ENCODE data around the gene CYTIP. TPM values are rescaled to one million over a fixed set of nuclear protein-coding genes. Genes with fewer than 3 reads are reported as not detected.

The CYTIP gene
- polyA plus RNA-seq, 2 of the 4 experiments (the other 2 are of a cell fraction): 0.34 TPM; not detected in 1

GRCh38 chr2:157415591-157416101 lies 28.2 kb downstream of the CYTIP start:
- ChIA-PET POLR2A (no interaction called here), CTCF (no interaction called here)
- Histone ChIP-seq H3K9me3 (no peaks in the 10 kb centered on the region), H3K27ac (no peak overlapping the region), H3K4me1 (no peaks in the 10 kb centered on the region), H3K4me3 (no peak overlapping the region), H3K4me2 (no peak overlapping the region)
- TF ChIP-seq HOXB13 (CRISPR knock-in tag; IDR thresholded peaks at IDR 0.05; ENCODE audit: low read depth) (no peak), HEYL (CRISPR knock-in tag; IDR thresholded peaks at IDR 0.05) (no peak), PBX3 (IDR thresholded peaks at IDR 0.05) (no peak), ESRRA (IDR thresholded peaks at IDR 0.05; ENCODE audit: borderline replicate concordance, low read length) (no peak)
- DNase-seq (ENCODE audit: low read depth in 1 of 2, low spot score in 1 of 2) (no peak), ATAC-seq (no peak), FAIRE-seq (no peak)
- WGBS (ENCODE audit: missing lambda C conversion rate): 68% methylated on average over 13 of the region's 13 CpGs

DNA sequence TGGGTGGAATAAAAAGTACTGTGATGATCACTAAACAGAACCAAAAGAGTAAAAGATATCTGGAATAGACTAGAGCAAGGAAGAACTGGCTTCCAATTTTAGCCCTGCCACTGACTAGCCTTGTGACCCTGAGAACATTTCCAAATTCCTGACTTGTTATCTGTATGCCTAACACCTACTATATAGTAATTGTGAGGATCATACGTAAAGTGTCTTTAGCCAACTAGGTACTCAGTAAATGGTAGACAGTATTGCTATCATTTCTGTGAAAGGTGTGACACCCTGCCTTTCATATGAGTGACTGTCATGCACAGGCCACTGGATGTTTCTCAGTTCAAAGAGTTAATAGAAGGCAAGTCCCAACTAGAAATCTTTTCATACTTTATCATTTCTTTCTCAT lies 29.8 kb downstream of the CYTIP start:
- POLR2A ChIA-PET: no interaction called here
- Histone ChIP-seq H3K27ac (no peak overlapping the region), H3K9me3 (no peaks in the 10 kb centered on the region), H3K4me3 (no peak overlapping the region), H3K4me2 (no peak overlapping the region), H3K4me1 (no peaks in the 10 kb centered on the region)
- DNase-seq (ENCODE audit: low read depth in 1 of 2, low spot score in 1 of 2): no peak
- WGBS (ENCODE audit: missing lambda C conversion rate): 85% methylated on average over 1 of the region's 1 CpG
- no peak for FAIRE-seq
- CTCF ChIA-PET: interaction anchor here (0.6 kb wide), 1 partner anchor 16 kb away, joined by 4 read pairs; no protein-coding TSS in a partner anchor
- TF ChIP-seq, protein P1, sequence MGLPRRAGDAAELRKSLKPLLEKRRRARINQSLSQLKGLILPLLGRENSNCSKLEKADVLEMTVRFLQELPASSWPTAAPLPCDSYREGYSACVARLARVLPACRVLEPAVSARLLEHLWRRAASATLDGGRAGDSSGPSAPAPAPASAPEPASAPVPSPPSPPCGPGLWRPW (IDR thresholded peaks at IDR 0.05): no peak
- TF ChIP-seq KDM1A (IDR thresholded peaks at IDR 0.05; ENCODE audit: low read depth) (no peak), NR3C1 (IDR thresholded peaks at IDR 0.05) (no peak), PHF8 (IDR thresholded peaks at IDR 0.05; ENCODE audit: borderline replicate concordance, low read depth) (no peak), RAD21 (conservative IDR thresholded peaks at IDR 0.05 in 1 of 2, IDR thresholded peaks at IDR 0.05 in 1 of 2) (no peak), RFX5 (IDR thresholded peaks at IDR 0.05) (no peak), ZNF302 (CRISPR knock-in tag; IDR thresholded peaks at IDR 0.05) (no peak), RCOR1 (IDR thresholded peaks at IDR 0.05; ENCODE audit: low read depth, low read length) (no peak), CBX8 (IDR thresholded peaks at IDR 0.05) (no peak), JUN (IDR thresholded peaks at IDR 0.05) (no peak), HDAC2 (IDR thresholded peaks at IDR 0.05) (no peak), RARB (CRISPR knock-in tag; IDR thresholded peaks at IDR 0.05) (no peak), RNF2 (IDR thresholded peaks at IDR 0.05; ENCODE audit: borderline replicate concordance, low read depth) (no peak), CBX2 (IDR thresholded peaks at IDR 0.05; ENCODE audit: borderline replicate concordance, low read depth) (no peak), KDM5A (IDR thresholded peaks at IDR 0.05) (no peak), FOSL2 (IDR thresholded peaks at IDR 0.05) (no peak), FOSL2 (CRISPR knock-in tag; IDR thresholded peaks at IDR 0.05) (no peak)
- TF ChIP-seq, protein P2, sequence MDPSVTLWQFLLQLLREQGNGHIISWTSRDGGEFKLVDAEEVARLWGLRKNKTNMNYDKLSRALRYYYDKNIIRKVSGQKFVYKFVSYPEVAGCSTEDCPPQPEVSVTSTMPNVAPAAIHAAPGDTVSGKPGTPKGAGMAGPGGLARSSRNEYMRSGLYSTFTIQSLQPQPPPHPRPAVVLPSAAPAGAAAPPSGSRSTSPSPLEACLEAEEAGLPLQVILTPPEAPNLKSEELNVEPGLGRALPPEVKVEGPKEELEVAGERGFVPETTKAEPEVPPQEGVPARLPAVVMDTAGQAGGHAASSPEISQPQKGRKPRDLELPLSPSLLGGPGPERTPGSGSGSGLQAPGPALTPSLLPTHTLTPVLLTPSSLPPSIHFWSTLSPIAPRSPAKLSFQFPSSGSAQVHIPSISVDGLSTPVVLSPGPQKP (IDR thresholded peaks at IDR 0.05; ENCODE audit: low read depth, low read length): no peak
- ATAC-seq: no peak

DNA sequence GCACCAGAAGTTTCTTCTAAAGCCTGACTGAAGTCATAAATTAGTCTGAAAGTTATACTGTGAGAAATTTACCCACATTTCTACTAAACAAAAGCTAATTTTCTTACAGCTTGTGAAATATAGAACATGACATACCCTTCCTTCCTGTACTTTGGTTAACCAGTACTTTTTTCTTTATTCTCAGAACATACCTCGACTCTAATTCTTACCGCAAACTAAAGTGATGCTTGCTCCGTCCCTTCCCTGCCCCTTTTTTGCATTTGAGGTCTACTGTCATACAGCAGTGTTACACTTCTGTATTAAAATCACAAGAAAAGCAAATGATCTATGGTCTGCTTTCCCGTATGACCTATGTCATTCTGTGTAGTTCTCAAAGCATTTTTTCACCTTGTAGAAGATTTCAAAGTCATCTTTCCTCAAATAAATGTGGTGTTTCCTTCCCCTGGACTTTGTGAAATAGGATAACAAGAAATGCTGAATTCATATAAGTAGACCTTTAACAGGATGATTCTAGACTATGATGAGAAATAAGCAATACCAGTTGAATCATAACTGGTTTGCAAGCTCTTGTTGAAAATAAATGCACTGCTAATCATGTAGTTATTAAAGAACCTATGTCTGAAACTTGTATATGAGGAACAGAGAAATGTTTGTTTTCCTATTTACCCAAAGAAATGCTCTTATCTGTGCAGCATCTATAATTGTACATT lies 30.4 kb downstream of the CYTIP start:
- DNase-seq (ENCODE audit: low read depth in 1 of 2, low spot score in 1 of 2): no peak
- 53% methylated on average over 4 of the region's 4 CpGs for WGBS (ENCODE audit: missing lambda C conversion rate)
- Histone ChIP-seq H3K4me3 (no peak overlapping the region), H3K4me1 (no peaks in the 10 kb centered on the region), H3K9me3 (no peaks in the 10 kb centered on the region), H3K27ac (no peak overlapping the region), H3K4me2 (no peak overlapping the region)
- FAIRE-seq: no peak
- no peak for TF ChIP-seq RAD21 (conservative IDR thresholded peaks at IDR 0.05 in 1 of 2, IDR thresholded peaks at IDR 0.05 in 1 of 2)
- no peak for TF ChIP-seq KDM1A (IDR thresholded peaks at IDR 0.05; ENCODE audit: low read depth)
- no peak for TF ChIP-seq EHMT2 (IDR thresholded peaks at IDR 0.05; ENCODE audit: low read depth)
- no peak for TF ChIP-seq RNF2 (IDR thresholded peaks at IDR 0.05; ENCODE audit: borderline replicate concordance, low read depth)
- no peak for TF ChIP-seq KDM5A (IDR thresholded peaks at IDR 0.05)
- no peak for TF ChIP-seq EP300 (IDR thresholded peaks at IDR 0.05)
- no peak for ATAC-seq
- CTCF ChIA-PET: interaction anchor here (0.6 kb wide), 1 partner anchor 16 kb away, joined by 4 read pairs; no protein-coding TSS in a partner anchor
- POLR2A ChIA-PET: no interaction called here

Data from A549 (cell line).